DOHH2 (cell line): ENCODE measurements around the gene B4GALNT4.
A peak's percentile ranks its signal among the peaks of the same experiment; 100 is the strongest.

Source experiments
- H3F3A ChIP-seq: fragments of 200-600 bp; sonication (generic), shearing (Covaris generic); 2 replicates; pipeline ENCODE4 v1.6.0; 2016; ENCODE audit warnings: antibody characterized with exemption, mild to moderate bottlenecking; ENCODE audit not compliant: control insufficient read depth, insufficient read depth
- H3K27ac ChIP-seq: fragments of 200-600 bp; sonication (generic); 2 replicates; pipeline ENCODE4 v1.5.1; 2014; ENCODE audit warnings: low read depth, mild to moderate bottlenecking, low read length, moderate library complexity
- H3K27me3 ChIP-seq: fragments of 200-600 bp; sonication (generic); 2 replicates; pipeline ENCODE4 v1.6.1; 2014; ENCODE audit warnings: mild to moderate bottlenecking, low read length, mixed read lengths; ENCODE audit not compliant: control insufficient read depth
- H3K36me3 ChIP-seq: fragments of 200-600 bp; sonication (generic); 2 replicates; pipeline ENCODE4 v1.6.1; 2014; ENCODE audit warnings: mild to moderate bottlenecking, low read length, moderate library complexity, mixed read lengths; ENCODE audit not compliant: control insufficient read depth
- H3K4me1 ChIP-seq: fragments of 200-600 bp; sonication (generic); 2 replicates; pipeline ENCODE4 v1.6.1; 2014; ENCODE audit warnings: mild to moderate bottlenecking, low read length, mixed read lengths; ENCODE audit not compliant: control insufficient read depth
- H3K4me2 ChIP-seq: fragments of 200-600 bp; sonication (generic); 2 replicates; pipeline ENCODE4 v1.6.0; 2014; ENCODE audit warnings: mild to moderate bottlenecking, low read length, moderate library complexity
- H3K4me3 ChIP-seq: fragments of 200-600 bp; sonication (generic); 2 replicates; pipeline ENCODE4 v1.5.1; 2014; ENCODE audit warnings: mild to moderate bottlenecking, low read length, mixed read lengths
- H3K79me2 ChIP-seq: fragments of 200-600 bp; sonication (generic); 2 replicates; pipeline ENCODE4 v1.6.1; 2014; ENCODE audit warnings: mild to moderate bottlenecking, low read length, mixed read lengths; ENCODE audit not compliant: control insufficient read depth
- H3K9me2 ChIP-seq: fragments of 200-600 bp; sonication (generic); replicated peaks from 2 replicates; pipeline ENCODE4 v1.6.1; 2014; ENCODE audit warnings: mild to moderate bottlenecking, low read length, mixed read lengths; ENCODE audit not compliant: control insufficient read depth
- H3K9me3 ChIP-seq: fragments of 200-600 bp; sonication (generic); 2 replicates; pipeline ENCODE4 v1.6.1; 2014; ENCODE audit warnings: antibody characterized with exemption, low read length, mixed read lengths; ENCODE audit not compliant: control insufficient read depth, insufficient read depth
- H4K20me1 ChIP-seq: fragments of 200-600 bp; sonication (generic); 2 replicates; pipeline ENCODE4 v1.6.0; 2014; ENCODE audit warnings: low read depth, mild to moderate bottlenecking, antibody characterized with exemption, low read length, moderate library complexity; ENCODE audit not compliant: control insufficient read depth, insufficient read depth
- EZH2phosphoT487 ChIP-seq: fragments of 200-600 bp; sonication (generic); IDR thresholded peaks from 2 replicates; pipeline ENCODE4 v1.6.1; 2017; ENCODE audit warnings: borderline replicate concordance, mild to moderate bottlenecking, antibody characterized with exemption, low read length, moderate library complexity, mixed read lengths
- TF ChIP-seq, protein P1 (sequence below): fragments of 200-600 bp; sonication (generic); IDR thresholded peaks from one replicate; pipeline ENCODE4 v1.5.1; 2014; ENCODE audit warnings: antibody characterized with exemption, mild to moderate bottlenecking, low read depth, low read length; ENCODE audit not compliant: poor library complexity, severe bottlenecking

Gene B4GALNT4

DNA sequence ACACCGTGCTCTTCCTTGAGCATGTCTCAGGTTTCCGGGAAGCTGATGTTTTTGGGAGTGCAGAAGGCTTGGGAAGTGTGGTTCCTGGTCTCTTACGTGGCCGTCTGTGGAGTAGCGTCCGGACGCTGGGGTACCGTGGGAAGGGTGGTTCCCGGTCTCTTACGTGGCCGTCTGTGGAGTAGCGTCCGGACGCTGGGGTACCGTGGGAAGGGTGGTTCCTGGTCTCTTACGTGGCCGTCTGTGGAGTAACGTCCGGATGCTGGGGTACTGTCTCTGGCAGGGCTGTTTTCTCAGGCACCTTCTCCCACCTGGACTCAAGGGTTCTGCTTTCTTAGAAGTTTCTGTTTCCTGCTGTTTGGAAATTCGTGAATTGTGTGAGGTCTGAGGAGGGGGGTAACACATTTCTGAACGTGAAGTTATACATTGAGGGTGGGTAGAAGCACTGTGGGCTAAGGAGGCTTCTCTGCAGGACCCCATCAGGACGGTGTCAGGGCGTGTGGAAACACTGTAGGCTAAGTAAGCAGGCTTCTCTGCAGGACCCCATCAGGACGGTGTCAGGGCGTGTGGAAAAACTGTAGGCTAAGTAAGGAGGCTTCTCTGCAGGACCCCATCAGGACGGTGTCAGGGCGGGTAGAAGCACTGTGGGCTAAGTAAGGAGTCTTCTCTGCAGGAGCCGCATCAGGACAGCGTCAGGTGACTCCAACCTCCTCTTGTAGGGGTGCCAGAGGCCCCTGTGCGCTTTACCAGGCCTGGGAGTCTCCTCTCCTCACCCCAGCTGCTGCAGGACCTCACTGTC is 43.3 kb upstream of the B4GALNT4 start:
- H3K9me2 ChIP-seq: no peaks in the 10 kb centered on the region
- TF ChIP-seq, protein P1, sequence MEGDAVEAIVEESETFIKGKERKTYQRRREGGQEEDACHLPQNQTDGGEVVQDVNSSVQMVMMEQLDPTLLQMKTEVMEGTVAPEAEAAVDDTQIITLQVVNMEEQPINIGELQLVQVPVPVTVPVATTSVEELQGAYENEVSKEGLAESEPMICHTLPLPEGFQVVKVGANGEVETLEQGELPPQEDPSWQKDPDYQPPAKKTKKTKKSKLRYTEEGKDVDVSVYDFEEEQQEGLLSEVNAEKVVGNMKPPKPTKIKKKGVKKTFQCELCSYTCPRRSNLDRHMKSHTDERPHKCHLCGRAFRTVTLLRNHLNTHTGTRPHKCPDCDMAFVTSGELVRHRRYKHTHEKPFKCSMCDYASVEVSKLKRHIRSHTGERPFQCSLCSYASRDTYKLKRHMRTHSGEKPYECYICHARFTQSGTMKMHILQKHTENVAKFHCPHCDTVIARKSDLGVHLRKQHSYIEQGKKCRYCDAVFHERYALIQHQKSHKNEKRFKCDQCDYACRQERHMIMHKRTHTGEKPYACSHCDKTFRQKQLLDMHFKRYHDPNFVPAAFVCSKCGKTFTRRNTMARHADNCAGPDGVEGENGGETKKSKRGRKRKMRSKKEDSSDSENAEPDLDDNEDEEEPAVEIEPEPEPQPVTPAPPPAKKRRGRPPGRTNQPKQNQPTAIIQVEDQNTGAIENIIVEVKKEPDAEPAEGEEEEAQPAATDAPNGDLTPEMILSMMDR: no peak
- no peak for TF ChIP-seq EZH2phosphoT487
- peaks cover 6% of the 10 kb centered on the region; the same call in 1 of the 2 replicates for H3K9me3 ChIP-seq
- H3K79me2 ChIP-seq: no peaks in the 10 kb centered on the region
- H3K4me3 ChIP-seq: peak overlapping the region; percentile 69
- H3K4me2 ChIP-seq: peak overlapping the region; percentile 92
- H3K27ac ChIP-seq: peak overlapping the region; percentile 92
- peaks cover 26% of the 10 kb centered on the region for H3F3A ChIP-seq
- H3K27me3 ChIP-seq: no peaks in the 10 kb centered on the region
- H4K20me1 ChIP-seq: no peaks in the 10 kb centered on the region
- no peaks in the 10 kb centered on the region for H3K36me3 ChIP-seq
- H3K4me1 ChIP-seq: peaks cover 62% of the 10 kb centered on the region

DNA sequence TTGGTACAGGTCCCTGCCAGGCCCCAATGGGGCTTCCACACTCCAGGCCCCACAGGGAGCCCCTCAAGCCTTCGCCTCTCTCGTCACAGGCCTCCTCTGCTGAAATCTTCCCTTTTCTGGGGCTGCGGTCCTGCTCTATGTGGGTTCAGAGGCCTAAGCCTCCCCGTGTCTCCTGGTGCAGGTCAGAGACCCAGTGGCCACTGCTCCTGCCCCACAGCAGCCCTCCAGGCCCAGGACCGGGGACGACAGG is 42.8 kb upstream of the B4GALNT4 start:
- Histone ChIP-seq H3K27ac (peak overlapping the region; percentile 92), H3K9me2 (no peaks in the 10 kb centered on the region), H3K79me2 (no peaks in the 10 kb centered on the region), H3K4me1 (peaks cover 62% of the 10 kb centered on the region), H3K4me3 (peak overlapping the region; percentile 69), H3F3A (peaks cover 26% of the 10 kb centered on the region), H4K20me1 (no peaks in the 10 kb centered on the region), H3K36me3 (no peaks in the 10 kb centered on the region), H3K4me2 (peak overlapping the region; percentile 92), H3K27me3 (no peaks in the 10 kb centered on the region), H3K9me3 (peaks cover 6% of the 10 kb centered on the region; the same call in 1 of the 2 replicates)
- TF ChIP-seq EZH2phosphoT487: no peak
- TF ChIP-seq, protein P1: no peak

DNA sequence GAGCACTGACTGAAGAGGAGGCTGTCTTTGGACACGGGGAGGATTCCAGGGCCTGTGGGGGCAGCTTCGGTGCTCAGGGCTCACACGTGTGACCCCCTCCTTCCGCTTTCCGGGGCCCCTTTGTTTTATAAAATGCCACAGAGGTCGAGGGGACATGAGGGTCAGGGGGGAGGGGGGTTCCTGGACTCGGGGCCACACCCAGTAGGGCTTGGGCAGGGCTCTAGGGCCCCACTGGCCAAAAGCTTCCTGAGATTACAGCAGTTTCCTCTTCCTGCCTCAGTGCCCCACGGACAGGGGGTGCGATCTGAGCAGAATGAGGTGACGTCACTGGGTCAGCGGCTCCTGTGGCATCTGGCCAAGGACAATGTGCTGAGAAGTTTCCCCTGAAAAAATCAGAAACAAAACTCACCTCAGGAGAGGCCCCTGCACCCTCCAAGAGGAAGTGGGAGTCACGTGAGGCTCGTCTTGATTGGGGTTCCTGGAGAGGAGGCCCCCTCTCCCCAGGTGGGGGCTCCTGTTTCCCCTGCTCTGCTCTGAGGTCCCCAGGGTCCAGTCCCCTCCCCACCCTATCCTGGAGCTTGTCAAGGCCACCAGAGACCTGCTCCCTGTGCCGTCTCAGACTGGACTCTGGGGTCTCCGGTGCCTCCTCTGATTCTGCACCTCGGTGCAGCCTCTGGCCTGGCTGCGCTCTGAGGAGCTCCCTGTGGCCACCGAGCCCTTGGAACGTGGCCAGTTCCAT is 42.3 kb upstream of the B4GALNT4 start:
- H3K36me3 ChIP-seq: no peaks in the 10 kb centered on the region
- H3K4me1 ChIP-seq: peaks cover 62% of the 10 kb centered on the region
- peak overlapping the region; percentile 69 for H3K4me3 ChIP-seq
- TF ChIP-seq EZH2phosphoT487: no peak
- TF ChIP-seq, protein P1: no peak
- H3K27me3 ChIP-seq: no peaks in the 10 kb centered on the region
- H3K4me2 ChIP-seq: peak overlapping the region; percentile 92
- peaks cover 26% of the 10 kb centered on the region for H3F3A ChIP-seq
- no peaks in the 10 kb centered on the region for H3K79me2 ChIP-seq
- no peaks in the 10 kb centered on the region for H4K20me1 ChIP-seq
- H3K9me3 ChIP-seq: peaks cover 6% of the 10 kb centered on the region; the same call in 1 of the 2 replicates
- no peaks in the 10 kb centered on the region for H3K9me2 ChIP-seq
- peak overlapping the region; percentile 92 for H3K27ac ChIP-seq
